ENCODE results near the gene LRFN3. TPM values are rescaled to one million over a fixed set of nuclear protein-coding genes. Genes with fewer than 3 reads are reported as not detected.

LRFN3 gene
- total and polyA plus RNA-seq, 10 of the 15 experiments (the other 5 are each of a cell fraction or from before 2014, with no cell fraction given): 0.02 to 7.3 (median 2.0) TPM; not detected in 1

GRCh38 chr19:35908973-35909683 is 27.0 kb upstream of the LRFN3 start (continued):
- TF ChIP-seq CUX1 (IDR thresholded peaks at IDR 0.05; ENCODE audit: insufficient replicate concordance, low read depth, low read length) (no peak), PAX5 (IDR thresholded peaks at IDR 0.05; ENCODE audit: borderline replicate concordance, low read depth, low read length) (peak; percentile 87), SREBF2 (IDR thresholded peaks at IDR 0.05; ENCODE audit: low read length) (no peak), ATF2 (IDR thresholded peaks at IDR 0.05; ENCODE audit: low read length) (no peak), GABPA (IDR thresholded peaks at IDR 0.05; ENCODE audit: low read depth) (no peak), POLR2AphosphoS5 (IDR thresholded peaks at IDR 0.05; ENCODE audit: low read length) (0 out of 2 replicates have a peak, but pooled peaks have one; percentile 41), MYB (IDR thresholded peaks at IDR 0.05; ENCODE audit: borderline replicate concordance, low read depth, low read length) (no peak), ZBTB11 (CRISPR knock-in tag; IDR thresholded peaks at IDR 0.05) (no peak), IKZF2 (IDR thresholded peaks at IDR 0.05) (peak; percentile 99), CBX3 (IDR thresholded peaks at IDR 0.05; ENCODE audit: borderline replicate concordance, low read depth) (no peak), MXI1 (IDR thresholded peaks at IDR 0.05; ENCODE audit: low read depth, low read length) (no peak), NFYB (IDR thresholded peaks at IDR 0.05; ENCODE audit: insufficient read depth, low read depth, low read length) (no peak), ZBTB33 (IDR thresholded peaks at IDR 0.05) (no peak), BCL3 (IDR thresholded peaks at IDR 0.05; ENCODE audit: borderline replicate concordance, insufficient read depth, low read depth, low read length, poor library complexity, severe bottlenecking) (no peak), RAD21 (IDR thresholded peaks at IDR 0.05; ENCODE audit: insufficient read depth, low read depth, low read length) (no peak)

Measured in GM12878 (cell line).